Activated CD4-positive, alpha-beta T cell treated with anti-CD3 and anti-CD28 coated beads for 1 hour (primary cell): ENCODE results near the gene EID2.
A peak's percentile ranks its signal among the peaks of the same experiment; 100 is the strongest.

Experiments used
- DNase-seq: peaks from one replicate; pipeline ENCODE4 v3.0.0-alpha.2; 2020

EID2 gene

DNA sequence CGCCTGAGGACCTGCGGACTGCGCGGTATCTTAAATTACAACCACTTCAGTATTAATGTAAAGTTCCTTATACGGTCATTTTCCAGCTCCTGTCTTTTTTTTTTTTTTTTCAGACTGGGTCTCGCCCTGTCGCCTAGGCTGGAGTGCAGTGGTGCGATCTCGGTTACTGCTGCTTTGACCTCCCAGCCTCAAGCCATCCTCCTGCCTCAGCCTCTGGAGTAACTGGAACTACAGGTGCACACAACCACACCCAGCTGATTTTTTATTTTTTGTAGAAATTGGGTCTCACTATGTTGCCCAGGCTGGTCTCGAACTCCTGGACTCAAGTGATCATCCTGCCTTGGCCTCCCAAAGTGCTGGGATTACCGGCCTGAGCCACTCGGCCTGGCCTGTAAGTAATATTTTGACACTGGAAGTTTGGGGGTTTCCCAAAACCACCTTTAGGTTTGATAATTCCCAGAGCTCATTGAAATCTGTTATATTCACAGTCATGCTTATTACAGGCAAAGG is 6.9 kb downstream of the EID2 start:
- DNase-seq, result no peak

DNA sequence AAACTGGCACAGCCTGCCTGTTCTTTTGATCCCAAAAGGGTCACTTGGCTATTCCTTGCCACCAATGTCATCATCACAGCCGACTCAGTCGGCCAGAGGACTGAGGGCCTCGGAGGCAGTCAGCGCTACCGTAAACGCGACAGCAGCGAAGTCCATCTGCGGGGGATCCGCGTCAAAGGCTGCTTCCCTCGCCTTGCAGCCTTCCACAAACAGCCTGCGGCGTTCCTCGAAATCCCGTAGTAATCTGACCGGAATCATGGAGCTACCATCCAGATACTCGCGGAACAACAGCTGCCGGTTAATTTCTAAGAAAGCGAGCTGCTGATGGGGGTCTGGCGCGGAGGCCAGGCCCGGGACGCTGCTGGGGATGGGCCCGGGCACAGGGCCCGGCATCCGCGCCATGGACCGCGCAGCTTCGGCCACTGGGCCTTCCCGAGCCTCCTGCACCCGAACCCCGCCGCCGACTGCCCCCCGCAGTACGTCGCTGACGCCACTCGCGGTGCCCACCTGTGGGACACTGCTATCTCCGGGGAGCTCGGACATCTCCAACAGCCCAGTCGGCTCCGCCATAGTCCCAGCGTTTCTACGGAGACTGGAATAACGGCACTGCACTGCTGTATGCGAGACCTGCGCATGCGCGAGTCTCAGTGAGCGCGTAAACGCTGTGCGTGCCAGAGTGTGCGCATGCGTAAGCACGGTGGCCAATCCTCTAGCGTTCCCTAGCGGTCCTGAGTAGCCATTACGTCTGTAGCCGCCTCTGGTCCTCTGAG is 7.5 kb downstream of the EID2 start, which contains the start of gene EID2B:
EID2B (minus strand) TSS at position 620 of the 770 bp plus-strand sequence; CDS start at position 570, 50 bp downstream.
- peak; percentile 95 for DNase-seq

DNA sequence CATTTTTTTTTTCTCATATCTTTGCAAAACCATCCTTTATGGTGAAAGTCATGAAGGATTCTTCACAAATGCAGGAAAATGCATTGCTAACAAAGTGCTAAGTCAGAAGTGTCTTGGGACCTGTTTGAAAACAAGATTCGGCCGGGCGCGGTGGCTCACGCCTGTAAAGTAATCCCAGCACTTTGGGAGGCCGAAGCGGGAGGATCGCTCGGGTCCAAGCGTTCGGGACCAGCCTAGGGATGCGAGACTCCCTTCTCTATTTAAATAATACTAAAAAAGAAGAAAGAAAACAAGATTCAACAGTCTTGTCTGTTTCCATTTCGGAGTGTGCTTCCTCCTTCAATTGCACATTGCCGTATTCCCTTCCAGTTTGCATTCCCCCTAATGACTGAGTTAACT is 8.1 kb downstream of the EID2 start:
- DNase-seq, result no peak

DNA sequence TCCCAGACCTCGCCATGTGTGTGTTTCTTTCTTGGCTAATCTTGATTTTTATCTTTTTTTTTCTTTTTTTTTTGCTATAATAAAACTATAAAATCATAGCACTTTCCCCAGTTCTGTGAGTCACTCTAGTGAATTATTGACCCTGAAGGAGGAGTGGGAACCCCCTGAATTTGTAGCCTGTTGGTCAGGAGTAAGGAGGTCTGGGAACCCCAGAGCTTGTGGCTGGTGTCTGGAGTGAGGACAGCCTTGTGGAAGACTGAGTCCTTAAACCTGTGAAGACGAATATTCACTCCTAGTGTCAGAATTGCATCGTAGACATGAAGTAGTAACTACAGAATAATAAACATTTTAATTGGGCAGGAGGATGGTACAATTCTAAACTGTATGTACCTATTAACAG is 14.8 kb downstream of the EID2 start:
- DNase-seq, result no peak

DNA sequence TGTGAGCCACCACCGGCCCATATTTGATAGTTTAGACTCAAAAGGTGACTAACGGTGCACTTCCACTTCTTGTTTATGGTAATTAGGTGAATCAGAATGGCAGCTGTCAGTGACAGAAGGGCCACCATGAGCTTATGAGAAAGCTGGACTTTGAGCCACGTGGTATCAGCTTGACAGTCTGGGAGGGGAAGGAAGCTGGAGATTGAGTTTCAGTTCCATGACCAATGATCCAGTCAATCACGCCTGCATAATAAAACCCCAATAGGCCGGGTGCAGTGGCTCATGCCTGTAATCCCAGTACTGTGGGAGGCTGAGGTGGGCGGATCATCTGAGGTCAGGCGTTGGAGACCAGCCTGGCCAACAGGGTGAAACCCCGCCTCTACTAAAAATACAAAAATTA is 15.5 kb downstream of the EID2 start:
- no peak for DNase-seq

DNA sequence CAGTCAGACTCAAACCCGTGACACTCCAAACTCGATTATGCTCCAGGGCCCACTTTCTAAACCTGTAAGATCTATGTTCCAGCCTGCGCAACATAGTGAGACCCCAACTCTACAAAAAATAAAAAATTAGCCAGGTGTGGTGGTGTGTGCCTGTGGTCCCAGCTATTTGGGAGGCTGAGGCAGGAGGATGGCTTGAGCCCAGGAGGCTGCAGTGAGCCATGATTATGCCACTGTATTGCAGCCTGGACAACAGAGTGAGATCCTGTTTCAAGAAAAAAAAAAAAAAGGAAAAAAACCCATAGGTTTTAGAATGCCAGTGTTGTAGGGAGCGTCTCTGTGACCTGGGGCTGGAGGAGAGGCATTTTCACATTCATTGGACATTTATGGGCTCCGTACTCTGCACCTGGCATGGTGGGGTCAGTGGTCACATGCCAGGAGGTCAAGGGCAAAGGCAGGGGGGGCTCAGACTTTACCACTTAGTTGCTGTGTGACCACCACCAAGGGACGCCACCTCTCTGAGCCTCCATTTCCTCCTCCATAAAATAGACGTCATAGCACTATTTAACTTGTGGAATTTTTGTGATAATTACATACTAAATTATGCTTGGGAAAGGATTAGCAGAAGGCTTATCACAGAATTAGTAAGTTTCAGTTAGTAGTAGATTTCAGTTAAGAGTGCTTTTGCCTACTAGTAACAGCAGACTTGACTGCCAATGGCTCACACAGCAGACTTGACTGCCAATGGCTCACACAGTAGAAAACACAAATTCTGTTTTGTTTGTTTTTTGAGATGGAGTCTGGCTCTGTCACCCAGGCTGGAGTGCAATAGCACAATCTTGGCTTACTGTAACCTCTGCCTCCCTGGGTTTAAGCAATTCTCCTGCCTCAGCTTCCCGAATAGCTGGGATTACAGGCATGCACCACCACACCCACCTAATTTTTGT is 19.1 kb downstream of the EID2 start:
- no peak for DNase-seq

DNA sequence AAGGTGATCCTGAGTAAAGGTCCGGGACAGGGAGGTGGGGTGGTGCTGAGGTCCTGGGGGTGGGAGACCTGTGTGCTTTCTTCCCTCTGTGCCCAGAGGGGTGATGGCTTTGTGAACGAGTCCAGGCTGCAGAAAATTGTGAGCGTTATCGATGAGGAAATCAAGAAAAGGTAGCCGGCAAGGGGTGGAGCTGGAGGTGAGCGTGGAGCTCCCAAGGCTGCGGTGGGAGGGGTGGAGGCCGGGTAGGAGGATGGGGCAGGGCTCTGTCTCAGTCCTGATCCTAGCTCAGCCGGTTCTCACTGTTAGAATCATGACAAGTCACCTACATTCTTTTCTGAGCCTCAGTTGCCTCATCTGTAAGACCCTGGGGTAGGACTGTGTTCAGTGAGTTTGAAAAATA is 21.0 kb downstream of the EID2 start:
- no peak for DNase-seq

DNA sequence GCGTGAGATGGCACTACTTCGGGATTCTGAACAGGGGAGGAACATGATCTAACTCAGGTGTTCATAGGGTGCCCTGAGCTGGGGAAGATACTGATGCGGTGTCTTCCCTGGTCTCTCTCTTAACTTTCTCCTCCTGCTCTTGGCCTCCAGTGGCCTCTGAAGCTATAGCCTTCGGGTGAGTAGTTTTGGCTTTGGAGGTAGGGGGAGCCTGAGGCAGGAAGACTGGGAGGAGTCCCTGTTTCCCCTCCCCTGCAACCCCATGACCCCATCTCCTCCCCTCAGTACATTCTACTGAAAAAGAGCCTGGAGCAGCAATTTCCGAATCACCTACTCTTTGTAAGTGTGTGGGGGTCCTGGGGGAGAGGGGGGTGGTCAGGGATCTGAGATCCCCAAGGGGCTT is 21.5 kb downstream of the EID2 start:
- no peak for DNase-seq

DNA sequence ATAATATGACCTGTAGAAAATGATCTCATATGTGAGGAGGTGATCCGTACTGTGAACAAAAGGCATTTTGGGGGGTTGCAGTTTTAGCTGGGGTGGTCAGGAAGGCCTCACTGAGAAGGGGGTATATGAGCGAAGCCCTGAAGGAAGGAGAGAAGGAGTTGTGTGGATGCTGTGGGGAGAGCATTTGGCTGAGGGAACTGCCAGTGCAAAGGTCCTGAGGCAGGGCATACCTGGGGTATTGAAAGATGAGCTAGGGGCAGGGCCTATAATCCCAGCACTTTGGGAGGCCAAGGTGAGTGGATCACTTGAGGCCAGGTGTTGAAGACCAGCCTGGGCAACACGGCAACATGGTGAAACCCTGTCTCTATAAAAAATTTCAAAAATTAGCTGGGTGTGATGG is 22.5 kb downstream of the EID2 start:
- DNase-seq, result no peak

DNA sequence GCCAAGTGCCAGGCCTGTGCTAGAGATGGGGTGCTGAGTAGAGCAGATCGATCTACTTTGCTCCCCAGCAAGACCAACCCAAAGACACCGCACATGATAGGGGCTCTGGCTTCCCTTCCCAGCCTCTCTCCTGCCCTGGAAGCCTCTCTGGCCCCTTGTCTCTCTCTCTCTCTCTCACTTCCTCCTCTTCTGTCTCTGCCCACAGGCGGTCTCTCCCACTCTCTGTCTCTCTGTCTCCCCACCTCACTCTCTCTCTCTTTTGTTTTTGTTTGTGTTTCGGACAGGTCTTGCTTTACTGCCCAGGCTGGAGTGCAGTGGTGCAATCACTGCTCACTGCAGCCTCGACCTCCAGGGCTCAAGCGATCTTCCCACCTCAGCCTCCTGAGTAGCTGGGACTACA is 23.7 kb downstream of the EID2 start:
- no peak for DNase-seq

DNA sequence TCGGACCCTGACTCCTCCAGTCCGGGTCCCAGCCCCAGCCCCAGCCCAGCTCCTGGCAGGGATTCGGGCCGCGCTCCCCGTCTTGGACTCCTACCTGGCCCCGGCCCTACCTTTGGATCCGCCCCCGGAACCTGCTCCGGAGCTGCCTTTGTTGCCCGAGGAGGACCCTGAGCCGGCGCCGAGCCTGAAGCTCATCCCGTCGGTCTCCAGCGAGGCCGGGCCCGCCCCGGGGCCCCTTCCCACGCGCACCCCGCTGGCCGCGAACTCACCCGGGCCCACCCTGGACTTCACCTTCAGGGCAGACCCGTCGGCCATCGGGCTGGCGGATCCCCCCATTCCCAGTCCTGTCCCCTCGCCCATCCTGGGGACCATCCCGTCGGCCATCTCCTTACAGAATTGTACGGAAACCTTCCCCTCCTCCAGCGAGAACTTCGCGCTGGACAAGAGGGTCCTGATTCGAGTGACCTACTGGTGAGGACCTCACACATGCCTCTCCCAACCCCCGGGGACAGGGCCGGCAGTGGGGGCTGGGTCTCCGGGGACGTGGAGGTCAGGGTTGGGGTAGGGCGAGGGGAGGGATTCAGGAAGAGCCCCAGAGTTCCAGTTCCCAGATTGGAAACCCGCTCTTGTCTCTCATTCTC is 24.3 kb downstream of the EID2 start:
- no peak for DNase-seq

DNA sequence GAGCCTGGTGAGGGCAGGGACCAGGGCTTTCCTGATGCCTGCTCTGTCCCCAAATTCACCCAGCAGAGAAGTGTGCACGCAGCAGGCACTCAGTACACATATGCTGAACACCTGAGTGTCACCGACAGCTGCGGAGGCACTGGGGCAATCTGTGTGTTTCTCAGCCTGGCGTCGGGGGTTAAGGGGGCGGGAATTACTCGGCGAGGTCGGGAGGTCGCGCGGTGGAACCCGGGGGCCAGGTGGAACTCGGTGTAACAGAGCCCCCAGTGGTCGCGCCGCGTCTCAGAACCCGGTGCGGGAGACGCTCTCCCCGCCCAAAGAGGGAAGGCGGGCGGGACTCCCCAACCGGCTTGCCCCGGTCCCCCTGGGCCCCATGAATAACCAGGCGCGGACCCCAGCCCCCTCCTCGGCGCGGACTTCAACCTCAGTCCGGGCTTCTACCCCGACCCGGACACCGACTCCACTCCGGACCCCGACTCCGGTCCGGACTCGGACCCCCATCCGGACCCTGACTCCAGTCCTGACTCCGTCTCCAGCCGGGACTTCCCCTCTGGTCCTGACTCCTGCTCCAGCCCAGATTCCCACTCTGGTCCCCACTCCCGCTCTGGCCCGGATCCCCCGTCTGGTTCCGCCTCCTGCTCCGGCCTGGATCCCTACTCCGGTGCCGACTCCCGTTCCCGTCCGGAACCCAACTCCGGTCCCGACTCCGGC is 25.0 kb downstream of the EID2 start, which contains the start of gene SELENOV:
SELENOV (plus strand) TSS at position 300 of the 711 bp plus-strand sequence; CDS start at position 374, 74 bp downstream.
- no peak for DNase-seq

DNA sequence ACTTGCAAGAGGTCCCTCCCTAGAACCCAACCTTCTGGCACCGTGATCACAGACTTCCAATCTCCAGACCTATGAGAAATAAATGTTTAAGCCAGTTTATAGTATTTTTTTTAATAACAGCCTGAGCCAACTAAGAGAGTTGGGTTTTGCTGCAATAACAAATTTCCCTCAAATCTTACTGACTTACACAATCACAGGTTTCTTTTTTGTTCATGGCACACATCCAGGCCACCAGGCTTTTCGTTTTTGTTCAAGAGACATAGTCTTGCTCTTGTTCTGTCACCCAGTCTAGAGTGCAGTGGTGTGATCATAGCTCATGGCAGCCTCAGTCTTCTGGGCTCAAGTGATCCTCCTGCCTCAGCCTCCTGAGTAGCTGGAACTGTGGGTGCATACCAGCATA is 27.0 kb downstream of the EID2 start:
- no peak for DNase-seq

DNA sequence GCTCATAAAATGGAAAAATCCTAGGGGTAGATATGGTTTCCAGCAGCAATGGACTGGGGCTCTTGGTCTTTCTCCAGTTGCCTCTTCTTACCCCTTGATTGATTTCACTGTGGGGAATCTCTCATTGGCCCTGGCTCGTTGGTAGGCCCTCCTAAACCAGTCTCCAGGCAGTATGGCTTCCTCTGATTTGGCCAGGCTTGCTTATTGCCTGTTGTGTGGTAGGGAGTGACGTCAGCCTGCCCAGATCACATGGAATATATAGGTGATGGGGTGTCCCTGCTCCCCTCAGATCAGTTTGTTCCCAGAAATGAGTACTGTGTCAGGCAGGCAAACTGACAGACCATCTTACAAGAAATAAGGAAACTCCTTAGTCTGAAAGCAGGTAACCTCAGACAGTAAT is 30.7 kb downstream of the EID2 start:
- DNase-seq, result no peak

DNA sequence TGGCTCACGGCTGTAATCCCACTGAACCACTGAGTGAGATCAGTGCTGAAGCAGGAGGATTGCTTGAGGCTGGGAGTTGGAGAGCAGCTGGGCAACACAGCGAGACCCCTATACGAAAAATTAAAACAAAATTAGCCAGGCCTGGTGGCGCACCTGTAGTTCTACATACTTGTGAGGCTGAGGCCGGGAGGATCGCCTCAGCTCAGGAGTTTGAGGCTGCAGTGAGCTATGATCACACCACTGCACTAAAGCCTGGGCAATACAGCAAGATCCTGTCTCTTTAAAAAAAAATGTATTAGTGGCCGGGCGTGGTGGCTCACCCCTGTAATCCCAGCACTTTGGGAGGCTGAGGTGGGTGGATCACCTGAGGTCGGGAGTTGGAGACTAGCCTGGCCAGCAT is 31.3 kb downstream of the EID2 start:
- DNase-seq, result no peak

DNA sequence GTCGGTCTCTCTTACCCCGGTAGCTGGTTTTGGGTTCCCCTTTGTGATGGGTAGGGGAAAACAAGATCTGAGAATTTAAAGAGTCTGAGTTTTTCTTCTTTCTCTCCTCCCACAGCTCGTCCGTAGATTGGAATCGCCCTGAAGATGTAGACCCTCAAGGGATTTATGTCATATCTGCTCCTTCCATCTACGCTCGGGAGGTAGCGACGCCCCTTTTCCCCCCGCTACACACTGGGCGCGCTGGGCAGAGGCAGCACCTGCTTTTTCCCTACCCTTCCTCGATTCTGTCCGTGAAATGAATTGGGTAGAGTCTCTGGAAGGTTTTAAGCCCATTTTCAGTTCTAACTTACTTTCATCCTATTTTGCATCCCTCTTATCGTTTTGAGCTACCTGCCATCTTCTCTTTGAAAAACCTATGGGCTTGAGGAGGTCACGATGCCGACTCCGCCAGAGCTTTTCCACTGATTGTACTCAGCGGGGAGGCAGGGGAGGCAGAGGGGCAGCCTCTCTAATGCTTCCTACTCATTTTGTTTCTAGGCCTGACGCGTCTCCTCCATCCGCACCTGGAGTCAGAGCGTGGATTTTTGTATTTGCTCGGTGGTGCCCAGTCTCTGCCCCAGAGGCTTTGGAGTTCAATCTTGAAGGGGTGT is 32.1 kb downstream of the EID2 start:
- DNase-seq, result no peak

DNA sequence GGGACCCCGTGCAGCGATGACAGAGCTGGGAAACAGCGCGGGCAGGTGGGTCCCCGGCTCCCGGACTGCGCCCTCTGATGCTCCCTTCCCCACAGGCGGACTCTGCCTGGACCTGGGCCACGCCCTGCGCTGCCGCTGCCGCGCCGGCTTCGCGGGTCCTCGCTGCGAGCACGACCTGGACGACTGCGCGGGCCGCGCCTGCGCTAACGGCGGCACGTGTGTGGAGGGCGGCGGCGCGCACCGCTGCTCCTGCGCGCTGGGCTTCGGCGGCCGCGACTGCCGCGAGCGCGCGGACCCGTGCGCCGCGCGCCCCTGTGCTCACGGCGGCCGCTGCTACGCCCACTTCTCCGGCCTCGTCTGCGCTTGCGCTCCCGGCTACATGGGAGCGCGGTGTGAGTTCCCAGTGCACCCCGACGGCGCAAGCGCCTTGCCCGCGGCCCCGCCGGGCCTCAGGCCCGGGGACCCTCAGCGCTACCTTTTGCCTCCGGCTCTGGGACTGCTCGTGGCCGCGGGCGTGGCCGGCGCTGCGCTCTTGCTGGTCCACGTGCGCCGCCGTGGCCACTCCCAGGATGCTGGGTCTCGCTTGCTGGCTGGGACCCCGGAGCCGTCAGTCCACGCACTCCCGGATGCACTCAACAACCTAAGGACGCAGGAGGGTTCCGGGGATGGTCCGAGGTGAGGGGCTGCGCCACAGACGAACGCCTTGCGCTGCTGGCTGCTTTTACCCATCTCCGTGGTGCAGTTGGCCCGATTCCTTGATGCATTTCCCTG is 32.8 kb downstream of the EID2 start:
- peak; percentile 21 for DNase-seq

DNA sequence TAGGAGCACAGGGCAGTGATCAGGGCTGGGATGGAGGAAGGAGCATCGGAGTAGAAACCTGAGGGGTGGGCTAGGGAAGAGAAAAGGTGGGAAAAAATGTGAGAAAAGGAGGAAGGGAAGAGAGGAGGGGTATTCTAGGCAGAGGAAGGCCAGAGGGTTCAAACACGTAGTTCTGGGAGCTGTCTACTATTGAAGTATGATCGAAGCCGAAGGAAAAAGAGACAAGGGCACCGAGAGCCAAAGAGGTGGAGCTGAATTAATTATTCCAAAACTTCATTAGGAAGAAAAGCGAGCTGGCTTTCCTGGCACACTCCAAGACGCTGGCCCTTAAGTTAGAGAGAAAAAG is 33.4 kb downstream of the EID2 start:
- DNase-seq, result no peak

DNA sequence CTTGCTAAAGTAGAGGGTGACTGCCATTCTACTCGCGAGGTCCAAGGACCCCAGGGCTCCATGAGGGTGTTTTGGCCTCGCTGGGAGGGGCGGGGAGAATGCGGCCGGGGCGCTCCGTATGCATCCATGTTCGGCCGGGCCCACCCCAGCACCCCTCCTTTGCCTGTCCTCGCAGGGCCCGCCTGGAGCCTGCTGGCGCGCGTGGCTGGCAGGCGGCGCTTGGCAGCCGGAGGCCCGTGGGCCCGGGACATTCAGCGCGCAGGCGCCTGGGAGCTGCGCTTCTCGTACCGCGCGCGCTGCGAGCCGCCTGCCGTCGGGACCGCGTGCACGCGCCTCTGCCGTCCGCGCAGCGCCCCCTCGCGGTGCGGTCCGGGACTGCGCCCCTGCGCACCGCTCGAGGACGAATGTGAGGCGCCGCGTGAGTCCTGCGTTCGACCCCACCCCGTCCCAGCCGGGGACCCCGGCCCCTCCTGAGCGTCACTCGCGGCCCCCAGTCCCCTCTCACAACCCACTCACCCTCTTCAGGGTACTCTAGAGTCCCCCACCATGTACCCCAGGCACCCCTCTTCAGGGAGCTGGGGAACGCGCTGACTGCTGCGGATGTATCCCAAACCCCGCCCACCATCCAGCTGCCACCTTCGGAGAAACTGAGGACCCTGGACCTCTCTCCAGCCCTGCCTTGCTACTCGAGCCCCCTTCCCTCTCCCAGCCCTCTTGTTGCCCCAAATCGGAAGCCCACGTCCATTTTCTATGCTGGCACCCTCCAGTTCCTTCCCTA is 37.1 kb downstream of the EID2 start:
- DNase-seq, result peak; percentile 67

DNA sequence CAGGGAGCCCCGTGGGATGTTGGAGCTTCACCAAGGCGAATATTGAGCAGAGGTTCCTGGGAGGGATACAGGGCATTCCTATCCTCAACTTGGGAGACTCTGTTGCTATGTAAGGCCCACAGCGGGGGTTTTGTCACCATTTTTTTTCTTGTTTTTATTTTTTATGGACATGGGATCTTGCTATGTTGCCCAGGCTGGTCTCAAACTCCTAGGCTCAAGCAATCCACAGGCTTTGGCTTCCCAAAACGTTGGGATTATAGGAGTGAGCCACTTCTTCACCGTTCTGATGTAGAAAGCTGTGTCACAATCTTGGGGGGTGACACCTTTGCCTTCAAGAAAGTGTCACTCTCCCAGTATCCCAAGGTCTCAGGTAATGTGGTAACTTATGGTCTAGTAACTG is 38.6 kb downstream of the EID2 start:
- DNase-seq, result no peak
